Measurements from ENCODE around the gene HMGCL.
A peak's percentile ranks its signal among the peaks of the same experiment; 100 is the strongest.

The HMGCL gene

DNA sequence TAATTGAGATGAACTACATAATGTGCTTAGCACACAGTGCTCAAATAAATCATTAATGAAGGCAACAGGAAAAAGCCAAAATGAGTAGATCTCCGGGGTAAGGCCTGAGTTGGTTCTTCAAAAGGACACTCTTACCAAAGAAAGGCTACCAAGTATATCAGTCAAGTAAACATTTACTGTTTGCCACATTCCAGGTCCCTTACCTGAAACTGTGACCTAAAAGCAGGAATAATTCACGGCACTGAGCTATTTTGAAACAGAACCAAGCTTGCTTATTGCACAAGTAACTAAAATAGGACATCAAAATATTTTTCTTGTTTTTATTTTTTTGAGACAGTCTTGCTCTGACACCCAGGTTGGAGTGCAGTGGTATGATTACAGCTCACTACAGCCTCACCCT lies 49.0 kb downstream of the HMGCL start:
- DNase-seq (ENCODE audit: low read depth), result no peak

DNA sequence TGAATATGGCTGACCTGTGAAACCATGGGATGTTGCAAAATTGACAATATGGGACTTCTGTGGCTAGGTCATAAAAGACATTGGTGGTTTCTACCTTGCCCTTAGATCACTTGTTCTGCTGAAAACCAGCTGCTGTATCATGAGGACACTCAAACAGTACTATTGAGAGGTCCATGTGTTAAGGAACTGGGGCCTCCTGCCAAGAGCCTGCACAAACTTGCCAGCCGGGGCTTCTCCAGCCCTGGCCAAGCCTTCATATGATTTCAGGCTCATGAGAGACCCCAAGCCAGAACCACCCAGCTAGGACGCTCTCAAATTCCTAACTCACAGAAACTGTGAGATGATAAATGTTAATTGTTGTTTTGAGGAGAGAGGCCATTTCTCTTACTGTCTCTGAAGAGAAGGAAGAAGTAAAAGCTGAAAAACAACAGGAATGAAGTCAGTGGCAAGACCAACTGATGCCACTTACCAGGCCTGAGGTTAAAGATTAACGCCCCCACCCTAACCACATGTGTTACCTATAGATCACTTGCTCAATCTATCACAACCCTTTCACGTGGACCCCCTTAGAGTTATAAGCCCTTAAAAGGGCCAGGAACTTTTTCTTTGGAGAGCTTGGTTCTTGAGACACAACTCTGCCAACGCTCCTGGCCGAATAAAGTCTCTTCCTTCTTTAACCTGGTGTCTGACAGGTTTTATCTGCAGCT lies 50.9 kb downstream of the HMGCL start:
- no peak for DNase-seq (ENCODE audit: low read depth)

- no peak for DNase-seq (ENCODE audit: low read depth)
Observed at GRCh38 chr1:23772854-23773242, 52.4 kb downstream of the HMGCL start.

GRCh38 chr1:23772049-23772853 lies 53.0 kb downstream of the HMGCL start:
- DNase-seq (ENCODE audit: low read depth), result peak; percentile 78

DNA sequence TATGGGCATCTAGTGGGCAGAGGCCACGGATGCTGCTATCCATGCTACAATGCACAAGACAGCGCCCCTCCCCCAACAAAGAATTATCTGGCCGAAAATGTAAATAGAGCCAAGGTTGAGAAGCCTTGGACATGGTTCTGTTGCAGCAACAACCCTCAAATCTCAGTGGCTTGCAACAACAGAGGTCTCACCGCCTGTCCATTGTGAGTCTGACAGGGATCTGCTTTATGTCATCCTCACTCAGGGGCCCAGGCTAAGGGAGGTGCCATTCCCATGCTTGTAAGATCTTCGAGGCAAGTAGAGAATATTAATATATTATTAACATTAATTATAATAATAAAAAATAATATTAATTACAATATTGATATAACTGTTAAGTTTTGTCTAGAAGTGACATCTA lies 56.5 kb downstream of the HMGCL start:
- no peak for DNase-seq (ENCODE audit: low read depth)

- DNase-seq (ENCODE audit: low read depth), result no peak
Observed at GRCh38 chr1:23763041-23763577, 62.1 kb downstream of the HMGCL start.

DNA sequence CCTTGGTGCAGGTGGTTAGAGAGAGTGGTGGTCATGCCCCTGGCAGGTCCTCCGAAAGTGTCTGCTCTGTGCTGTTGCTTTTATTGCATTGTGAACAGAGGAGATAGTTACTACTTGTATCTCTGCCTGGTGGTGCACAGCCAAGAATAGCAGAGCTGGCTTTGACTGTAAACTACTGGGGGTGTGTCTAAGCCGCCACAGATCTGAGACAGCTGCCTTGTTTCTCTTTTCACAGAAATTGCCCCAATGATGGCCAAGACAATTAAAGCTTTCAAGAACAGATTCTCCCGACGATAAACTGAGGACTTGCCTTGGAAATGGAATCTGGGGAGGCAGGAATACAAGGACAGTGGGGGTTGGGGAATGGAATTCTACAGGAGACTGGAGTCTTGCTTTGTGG lies 66.0 kb downstream of the HMGCL start:
- no peak for DNase-seq (ENCODE audit: low read depth)

DNA sequence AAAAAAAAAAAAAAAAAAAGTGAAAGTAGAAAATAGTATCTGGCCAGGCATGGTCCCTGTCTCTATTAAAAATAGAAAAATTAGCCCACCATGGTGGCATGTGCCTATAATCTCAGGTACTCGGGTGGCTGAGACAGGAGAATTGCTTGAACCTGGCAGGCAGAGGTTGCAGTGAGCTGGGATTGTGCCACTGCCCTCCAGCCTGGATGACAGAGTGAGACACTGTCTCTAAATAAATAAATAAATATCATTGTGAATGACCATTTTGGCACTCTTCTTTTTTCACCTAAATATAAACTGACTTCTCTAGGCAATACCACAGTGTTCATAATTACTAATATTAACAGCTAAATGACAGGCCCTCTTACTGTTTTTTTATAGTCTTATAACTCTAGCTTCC lies 67.4 kb downstream of the HMGCL start:
- no peak for DNase-seq (ENCODE audit: low read depth)

- no peak for DNase-seq (ENCODE audit: low read depth)
Observed at GRCh38 chr1:23756676-23757075, 68.6 kb downstream of the HMGCL start.

DNA sequence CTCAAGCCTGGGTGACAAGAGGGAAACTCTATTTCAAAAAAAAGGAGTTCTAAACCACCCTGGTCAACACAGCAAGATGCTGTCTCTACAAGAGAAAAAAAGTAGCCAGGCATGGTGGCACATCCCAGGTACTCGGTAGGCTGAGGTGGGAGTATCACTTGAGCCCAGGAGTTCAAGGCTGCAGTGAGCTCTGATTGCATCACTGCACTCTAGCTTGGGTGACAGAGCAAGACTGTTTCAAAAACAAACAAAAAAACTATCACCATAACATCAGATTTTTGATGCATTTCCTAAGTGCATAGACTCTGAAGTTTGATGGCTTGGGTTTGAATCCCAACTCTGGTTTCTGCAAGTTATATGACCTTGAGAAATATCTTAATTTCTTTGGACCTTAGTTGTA lies 72.3 kb downstream of the HMGCL start:
- no peak for DNase-seq (ENCODE audit: low read depth)
